NCI-H2171 (cell line): Measurements from ENCODE around the gene PDZD7.

Experiments
- DNase-seq: peaks from one replicate; lab custom pipeline; 2025; lab: John Stamatoyannopoulos, UW

PDZD7 gene

DNA sequence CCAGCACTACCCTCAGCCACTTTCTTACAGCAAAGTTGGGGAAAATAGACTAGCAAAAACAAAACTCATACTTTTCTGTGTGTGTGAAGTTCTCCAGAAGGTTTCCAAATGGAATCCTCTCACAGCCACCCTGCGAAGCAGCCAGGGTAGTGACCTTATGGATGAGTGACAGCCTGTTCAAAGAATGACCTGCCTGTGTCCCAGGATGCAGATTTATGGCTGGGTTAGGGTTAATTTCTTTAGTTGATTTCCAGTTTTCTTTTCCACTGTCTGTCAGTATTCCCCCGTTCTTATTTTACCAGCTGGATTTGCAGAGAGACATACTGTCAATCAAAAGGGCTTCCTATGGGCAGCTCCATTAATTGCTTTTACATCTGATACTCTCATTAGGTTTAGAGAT, 64.0 kb downstream of the PDZD7 start:
- no peak for DNase-seq

DNA sequence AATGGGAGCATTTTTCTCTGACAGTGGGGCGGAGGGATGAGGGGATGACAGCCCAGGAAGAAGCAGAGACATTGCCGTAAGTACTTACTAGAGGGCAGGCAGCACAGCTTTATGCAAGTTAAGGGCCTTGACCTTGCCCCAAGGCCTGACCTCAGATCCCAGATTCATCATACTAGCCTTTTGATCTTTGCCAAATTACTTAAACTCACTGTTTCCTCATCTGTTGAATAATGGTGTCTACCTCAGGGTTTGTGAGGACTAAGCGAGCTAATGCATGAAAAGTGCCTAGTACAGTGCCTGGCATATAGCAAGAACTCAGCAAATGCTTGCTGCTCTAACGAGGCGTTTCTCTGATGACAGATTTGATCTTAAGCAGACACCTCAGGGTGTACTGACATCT, 65.1 kb downstream of the PDZD7 start:
- DNase-seq: no peak

DNA sequence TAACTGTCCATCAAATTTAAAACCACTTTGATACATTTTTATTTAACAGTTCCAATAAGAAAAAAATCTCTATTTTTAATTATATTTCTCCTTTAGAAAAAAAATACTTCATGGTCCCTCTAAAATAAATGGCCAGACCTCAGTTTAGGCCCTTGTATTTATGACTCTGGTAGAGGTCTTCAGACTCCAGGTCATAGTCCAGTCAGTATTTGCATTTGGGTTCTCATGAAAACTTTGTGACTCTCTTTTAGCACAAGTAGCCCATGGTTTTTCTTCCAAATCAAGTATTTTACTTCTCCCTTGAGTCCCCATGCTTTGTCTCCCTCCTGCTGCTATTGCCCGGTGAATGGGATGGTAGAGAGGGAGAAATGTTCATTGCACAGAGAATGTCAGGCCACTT, 67.1 kb downstream of the PDZD7 start:
- DNase-seq: no peak

DNA sequence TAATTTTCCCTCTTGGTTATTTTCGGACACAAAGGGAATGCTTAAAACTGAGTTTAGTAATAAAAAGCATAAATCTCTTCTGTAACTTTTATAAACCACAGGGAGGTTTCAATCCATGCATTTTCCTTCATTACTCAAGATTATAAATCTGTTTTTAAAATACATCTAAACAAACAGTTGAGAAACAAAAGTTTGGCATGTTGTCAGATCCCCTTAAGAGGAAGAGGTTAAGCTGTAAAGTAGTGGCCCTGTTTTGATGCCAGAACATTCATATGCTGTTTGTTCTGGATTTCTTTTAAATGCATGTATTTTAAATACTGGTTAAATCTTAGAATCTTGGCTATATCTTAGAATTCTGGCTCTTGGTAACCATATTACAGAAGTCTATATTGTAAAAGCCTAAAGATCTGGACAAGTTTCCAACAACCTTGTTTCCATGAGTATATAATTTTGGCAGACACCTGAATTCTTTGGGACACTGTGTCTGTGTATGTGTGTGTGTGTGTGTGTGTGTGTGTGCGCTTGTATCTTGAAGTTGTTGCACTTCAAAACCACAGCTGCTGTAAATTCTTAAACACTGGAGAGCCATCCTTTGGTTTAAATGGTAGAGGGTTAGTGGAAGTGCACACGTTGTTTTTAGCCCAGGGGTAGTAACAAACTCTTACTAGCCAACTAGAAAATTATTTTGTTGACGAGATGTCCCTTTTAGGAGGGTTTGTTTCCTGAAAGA, 68.4 kb downstream of the PDZD7 start:
- no peak for DNase-seq

DNA sequence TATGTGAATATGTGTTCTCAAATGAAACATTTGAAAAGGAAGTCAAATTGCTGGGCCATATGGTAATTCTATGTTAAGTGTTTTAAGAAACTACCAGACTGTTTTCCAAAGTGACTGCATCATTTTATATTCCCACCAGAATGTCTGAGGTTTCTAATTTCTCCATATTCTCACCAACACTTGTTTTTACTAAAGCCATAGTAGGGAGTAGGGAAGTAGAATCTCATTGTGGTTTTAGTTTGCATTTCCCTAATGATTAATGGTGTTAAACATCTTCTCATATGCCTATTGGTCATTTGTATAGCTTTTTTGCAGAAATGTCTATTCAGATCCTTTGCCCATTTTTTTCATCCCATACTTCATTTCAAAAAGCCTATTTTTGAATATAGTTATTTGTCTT, 70.7 kb downstream of the PDZD7 start:
- no peak for DNase-seq
